Spleen (tissue), 11 donors: Measurements from ENCODE around the gene TYMP. TPM values are rescaled to one million over a fixed set of nuclear protein-coding genes. Genes with fewer than 3 reads are reported as not detected.

Experiments
- DNase-seq: peaks from one replicate; pipeline ENCODE4 v3.0.0-alpha.2; 2020
- H3K27ac ChIP-seq, 8 donors: fragments of 200-600 bp; sonication (generic) in 7 of 8; 1 replicate in 4 of 8; 2 replicates in 4 of 8; pipeline versions ENCODE4 v1.5.0 to v1.8.0; 2016 to 2021; ENCODE audit warnings: inconsistent platforms in 4 of 8, mild to moderate bottlenecking in 4 of 8, moderate library complexity in 1 of 8
- H3K27me3 ChIP-seq, 7 donors: fragments of 200-600 bp; sonication (generic) in 6 of 7; replicated peaks in 1 of 7; 1 replicate in 4 of 7; 2 replicates in 3 of 7; pipeline versions ENCODE4 v1.5.0 to v1.8.0; 2016 to 2021; ENCODE audit warnings: inconsistent platforms in 3 of 7, mild to moderate bottlenecking in 1 of 7
- H3K36me3 ChIP-seq, 6 donors: fragments of 200-600 bp; sonication (generic) in 5 of 6; 1 replicate in 4 of 6; 2 replicates in 2 of 6; pipeline versions ENCODE4 v1.5.0 to v1.8.0; 2016 to 2021; ENCODE audit warnings: inconsistent platforms in 2 of 6
- H3K4me1 ChIP-seq, 6 donors: fragments of 200-600 bp; sonication (generic) in 5 of 6; 1 replicate in 3 of 6; 2 replicates in 3 of 6; pipeline versions ENCODE4 v1.5.0 to v1.8.0; 2016 to 2021; ENCODE audit warnings: inconsistent platforms in 3 of 6
- H3K4me3 ChIP-seq, 8 donors: fragments of 200-600 bp; sonication (generic) in 7 of 8; 1 replicate in 4 of 8; 2 replicates in 4 of 8; pipeline versions ENCODE4 v1.5.0 to v1.8.0; 2016 to 2021; ENCODE audit warnings: inconsistent platforms in 4 of 8, mild to moderate bottlenecking in 4 of 8, moderate library complexity in 2 of 8
- H3K9me3 ChIP-seq, 8 donors: fragments of 200-600 bp; sonication (generic) in 7 of 8; 1 replicate in 4 of 8; 2 replicates in 4 of 8; pipeline versions ENCODE4 v1.5.0 to v1.8.0; 2016 to 2021; ENCODE audit warnings: inconsistent platforms in 4 of 8
- CTCF ChIP-seq, 11 experiments: fragments of 200-600 bp in 7 of 11; fragments of 450-650 bp in 4 of 11; sonication (generic) in 4 of 11; IDR thresholded peaks in 8 of 11; conservative IDR thresholded peaks in 3 of 11; 1 replicate in 7 of 11; 2 replicates in 4 of 11; pipeline versions ENCODE4 v1.4.0 to v1.8.0; 2016 to 2021; ENCODE audit warnings: antibody characterized with exemption in 11 of 11, inconsistent platforms in 4 of 11, mild to moderate bottlenecking in 1 of 11
- POLR2A ChIP-seq, 3 donors: fragments of 450-650 bp; IDR thresholded peaks; one replicate each; pipeline ENCODE4 v1.5.1; 2017; ENCODE audit warnings: antibody characterized with exemption in 3 of 3, mild to moderate bottlenecking in 1 of 3
- POLR2AphosphoS5 ChIP-seq, 3 donors: sonication (generic); formaldehyde crosslinking; IDR thresholded peaks; one replicate each; pipeline ENCODE4 v1.5.1; 2017; ENCODE audit warnings: antibody characterized with exemption in 3 of 3
- WGBS, 5 donors: extraction: QIAGEN DNeasy Blood & Tissue Kit in 3 of 5; methylation state at CpG; one replicate each; pipeline versions ENCODE4 v1.1.5 to v1.1.7; 2013 to 2018; 5-methylcytosine and 5-hydroxymethylcytosine counted together
- intact Hi-C: fragments of 100-400 bp; cut with DNase I; formaldehyde crosslinking; loops from one replicate; pipeline ENCODE4 v1.15.0; 2023; ENCODE audit warnings: low total_unique reads
- polyA plus RNA-seq, 3 donors: library from polyadenylated mRNA; stranded (reverse); fragments of 200-250 nt; gene quantifications; one replicate each; pipeline ENCODE4 v1.2.1, GENCODE V29; 2013
- total RNA-seq, 7 donors: library from RNA; depleted of rRNA in 3 of 7; stranded (reverse); fragments of >200 nt in 3 of 7; fragmentation: NEBNext Ultra II Directional in 4 of 7; extraction: Animal tissue kit (Norgen Biotek cat#: 25700) in 4 of 7; gene quantifications; one replicate each; pipeline versions ENCODE4 v1.1.0 to v1.2.1, GENCODE V29; 2016 to 2021
- donor health status: healthy with polysubstance abuse.
- donor health status: DM: no; HTN: no; CAD: no; lungs with moderate emphysema.
- donor health status: DM: no; HTN: no; CAD: no.
- donor health status: Bipolar disorder and iron deficiency.
- donor health status: healthy.
- donor health status: DM: no; HTN: no; CAD: no.
- donor health status: DM: yes; HTN: yes; CAD: no.

TYMP gene
- total and polyA plus RNA-seq, 10 donors = 73.7 to 284 (median 145) TPM

DNA sequence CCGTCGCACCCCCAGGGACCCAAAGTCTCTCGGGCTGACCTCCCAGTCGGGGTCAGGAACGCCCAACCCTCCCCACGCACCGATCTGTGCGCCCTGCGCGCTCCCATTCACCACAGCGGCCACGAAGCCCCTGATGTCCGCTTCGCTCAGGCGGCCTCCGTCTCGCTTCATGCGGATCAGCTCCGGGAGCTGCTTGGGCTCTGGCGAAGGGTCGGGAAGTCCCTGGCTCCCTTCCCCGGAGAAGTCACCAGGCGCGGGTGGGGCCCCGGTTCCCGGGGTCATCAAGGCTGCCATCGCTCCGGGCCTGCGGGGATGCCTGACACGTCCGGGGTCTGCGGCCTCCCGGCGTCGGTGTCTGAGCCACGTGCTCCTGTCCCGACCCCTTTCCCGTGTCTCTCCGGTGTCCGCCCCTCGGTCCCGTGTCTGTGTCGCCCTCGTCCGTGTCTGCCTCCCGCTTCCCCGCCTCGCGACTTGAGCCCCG, 356 bp downstream of the TYMP start:
- Histone ChIP-seq H3K4me3 (peak overlapping the region; percentile 50 to 97 (median 64)), H3K27me3 (no peaks in the 10 kb centered on the region), H3K9me3 (no peaks in the 10 kb centered on the region), H3K27ac (peak overlapping the region; percentile 97 to 100 (median 99)), H3K36me3 (peaks cover 0 to 18% (median 0%) of the 10 kb centered on the region in 6 donors), H3K4me1 (peaks cover 23 to 96% (median 79%) of the 10 kb centered on the region in 6 donors)
- DNase-seq = no peak
- intact Hi-C loops = no loop called here
- TF ChIP-seq POLR2AphosphoS5 (IDR thresholded peaks at IDR 0.05) (peak; percentile 2 to 78 (median 69)), CTCF (IDR thresholded peaks at IDR 0.05 in 8 of 11, conservative IDR thresholded peaks at IDR 0.05 in 3 of 11) (no peak)
- WGBS, 5 donors = 13 to 56% (median 22%) methylated on average over 25 to 50 of the region's 50 CpGs

- no peaks in the 10 kb centered on the region for H3K27me3 ChIP-seq
- H3K9me3 ChIP-seq = no peaks in the 10 kb centered on the region
- TF ChIP-seq CTCF (IDR thresholded peaks at IDR 0.05 in 8 of 11, conservative IDR thresholded peaks at IDR 0.05 in 3 of 11) (no peak), POLR2AphosphoS5 (IDR thresholded peaks at IDR 0.05) (peak in 2 of 3 donors; percentile 53)
- H3K36me3 ChIP-seq = peaks cover 0 to 24% (median 2%) of the 10 kb centered on the region in 6 donors
- intact Hi-C loops = no loop called here
- 64 to 78% (median 71%) methylated on average over 7 to 15 of the region's 15 CpGs for WGBS, 5 donors
- DNase-seq = no peak
- peaks cover 29 to 96% (median 79%) of the 10 kb centered on the region in 6 donors for H3K4me1 ChIP-seq
- H3K4me3 ChIP-seq = peak overlapping the region; percentile 50 to 97 (median 64)
- peak overlapping the region; percentile 97 to 100 (median 99) for H3K27ac ChIP-seq
Observed at GRCh38 chr22:50528682-50529415, 963 bp downstream of the TYMP start.

DNA sequence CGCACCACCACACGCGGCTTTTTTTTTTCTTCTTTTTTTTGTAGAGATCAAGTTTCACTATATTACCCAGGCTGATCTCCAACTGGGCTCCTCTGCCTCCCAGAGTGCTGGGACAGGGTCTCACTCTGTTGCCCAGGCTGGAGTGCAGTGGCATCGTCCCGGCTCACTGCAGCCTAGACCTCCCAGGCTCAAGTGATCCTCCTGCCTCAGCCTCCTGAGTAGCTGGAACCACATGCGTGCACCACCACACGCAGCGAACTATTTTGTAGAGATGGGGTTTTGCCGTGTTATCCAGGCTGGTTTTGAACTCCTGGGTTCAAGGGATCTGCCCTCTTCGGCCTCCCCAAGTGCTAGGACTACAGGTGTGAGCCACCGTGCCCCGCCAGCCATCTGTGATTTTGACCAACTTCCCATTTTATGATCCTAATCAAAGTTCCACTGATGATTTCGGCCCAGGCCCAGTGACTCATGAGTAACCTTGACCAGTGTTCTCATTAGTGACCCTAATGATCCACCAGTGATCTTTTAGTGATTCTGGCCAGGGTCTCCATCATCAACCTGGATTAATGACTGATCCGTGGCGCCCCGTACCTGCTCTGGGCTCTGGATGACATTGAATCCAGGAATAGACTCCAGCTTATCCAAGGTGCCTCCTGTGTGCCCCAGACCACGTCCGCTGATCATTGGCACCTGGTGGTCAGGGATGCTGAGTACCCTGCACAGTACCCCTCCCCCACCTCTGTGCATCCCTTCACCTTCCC, 1.7 kb downstream of the TYMP start:
- no peaks in the 10 kb centered on the region for H3K27me3 ChIP-seq
- no peaks in the 10 kb centered on the region for H3K9me3 ChIP-seq
- H3K36me3 ChIP-seq = peaks cover 0 to 31% (median 10%) of the 10 kb centered on the region in 6 donors
- peak overlapping the region in 7 of 8 donors; percentile 52 to 97 (median 80) for H3K4me3 ChIP-seq
- intact Hi-C loops = no loop called here
- peaks cover 30 to 96% (median 73%) of the 10 kb centered on the region in 6 donors for H3K4me1 ChIP-seq
- DNase-seq = no peak
- WGBS, 5 donors = 84 to 90% (median 87%) methylated on average over 17 to 18 of the region's 18 CpGs
- peak overlapping the region; percentile 97 to 100 (median 99) for H3K27ac ChIP-seq
- TF ChIP-seq POLR2AphosphoS5 (IDR thresholded peaks at IDR 0.05) (peak in 2 of 3 donors; percentile 36 to 41), POLR2A (IDR thresholded peaks at IDR 0.05) (no peak)

- H3K9me3 ChIP-seq = no peaks in the 10 kb centered on the region
- peak; percentile 91 for DNase-seq
- H3K36me3 ChIP-seq = peaks cover 0 to 41% (median 20%) of the 10 kb centered on the region in 6 donors
- intact Hi-C loops = no loop called here
- H3K27ac ChIP-seq = peak overlapping the region; percentile 81 to 100 (median 99)
- H3K27me3 ChIP-seq = no peaks in the 10 kb centered on the region
- WGBS, 5 donors = 34 to 45% (median 36%) methylated on average over 28 to 29 of the region's 29 CpGs
- peaks cover 30 to 91% (median 64%) of the 10 kb centered on the region in 6 donors for H3K4me1 ChIP-seq
- H3K4me3 ChIP-seq = peak overlapping the region; percentile 39 to 97 (median 82)
- peak in 1 of 3 donors; percentile 11 for TF ChIP-seq POLR2A (IDR thresholded peaks at IDR 0.05)
- no peak for TF ChIP-seq CTCF (IDR thresholded peaks at IDR 0.05 in 8 of 11, conservative IDR thresholded peaks at IDR 0.05 in 3 of 11)
- TF ChIP-seq POLR2AphosphoS5 (IDR thresholded peaks at IDR 0.05) = peak; percentile 69 to 87 (median 74)
Observed at GRCh38 chr22:50526834-50527801, 2.7 kb downstream of the TYMP start.
